Body of pancreas (tissue), 4 donors: ENCODE results near the gene LPAR1. TPM values are rescaled to one million over a fixed set of nuclear protein-coding genes. Genes with fewer than 3 reads are reported as not detected.
A peak's percentile ranks its signal among the peaks of the same experiment; 100 is the strongest.
"Not testable (repeated sequence)": the region's sequence is repeated elsewhere in the genome, so short reads cannot be mapped to it uniquely, and the experiment has no call there.

ENCODE experiments used
- ATAC-seq: fragments of 150-250 bp; one replicate; pipeline ENCODE4 v1.9.1; 2016
- DNase-seq, 4 donors: peaks; one replicate each; pipeline ENCODE4 v3.0.0-alpha.2; 2019
- H3K27ac ChIP-seq, 4 donors: fragments of 200-600 bp; sonication (generic); 1 replicate in 3 of 4; 2 replicates in 1 of 4; pipeline versions ENCODE4 v1.5.1 to v1.6.1; 2016 to 2019; ENCODE audit warnings: mild to moderate bottlenecking in 1 of 4, mixed read lengths in 1 of 4, moderate library complexity in 1 of 4
- H3K27me3 ChIP-seq, 2 donors: fragments of 200-600 bp; sonication (generic); one replicate each; pipeline ENCODE4 v1.6.0; 2016; ENCODE audit warnings: mild to moderate bottlenecking in 1 of 2
- H3K36me3 ChIP-seq, 2 donors: fragments of 200-600 bp; sonication (generic); replicated peaks in 1 of 2; 2 replicates each; pipeline ENCODE4 v1.5.1; 2016; ENCODE audit warnings: low read depth in 2 of 2; ENCODE audit not compliant: insufficient read depth in 1 of 2
- H3K4me1 ChIP-seq: fragments of 200-600 bp; sonication (generic); one replicate; pipeline ENCODE4 v1.6.0; 2016
- H3K4me3 ChIP-seq, 2 donors: fragments of 200-600 bp; sonication (generic); 1 replicate in 1 of 2; 2 replicates in 1 of 2; pipeline ENCODE4 v1.5.1; 2016 to 2019
- H3K9me3 ChIP-seq, 3 donors: fragments of 200-600 bp; sonication (generic); 1 replicate in 2 of 3; 2 replicates in 1 of 3; pipeline ENCODE4 v1.5.1; 2016
- CTCF ChIP-seq, 7 experiments: fragments of 450-650 bp in 4 of 7; fragments of 200-600 bp in 3 of 7; sonication (generic) in 3 of 7; IDR thresholded peaks; one replicate each; pipeline ENCODE4 v1.5.1; 2016 to 2019; ENCODE audit warnings: antibody characterized with exemption in 7 of 7
- POLR2A ChIP-seq, 3 donors: fragments of 450-650 bp; IDR thresholded peaks; one replicate each; pipeline ENCODE4 v1.6.1; 2016; ENCODE audit warnings: antibody characterized with exemption in 3 of 3, mild to moderate bottlenecking in 2 of 3
- WGBS, 2 donors: methylation state at CpG; one replicate each; pipeline ENCODE4 v1.1.5; 2017; 5-methylcytosine and 5-hydroxymethylcytosine counted together
- intact Hi-C: fragments of 100-400 bp; cut with DNase I; formaldehyde crosslinking; loops from one replicate; pipeline ENCODE4 v1.15.1; 2023
- total RNA-seq, 2 donors: library from RNA; depleted of rRNA; stranded (reverse); fragments of >200 nt; gene quantifications; one replicate each; pipeline ENCODE4 v1.1.0, GENCODE V29; 2016

Gene LPAR1
- total RNA-seq, 2 donors from 2014 or later, result 10.9 to 13.0 TPM

- no peak overlapping the region for H3K4me3 ChIP-seq
- no peaks in the 10 kb centered on the region for H3K27me3 ChIP-seq
- intact Hi-C loops, result no loop called here
- DNase-seq (no peak), ATAC-seq (no peak)
- H3K27ac ChIP-seq, result no peak overlapping the region
- TF ChIP-seq POLR2A (IDR thresholded peaks at IDR 0.05) (no peak), CTCF (IDR thresholded peaks at IDR 0.05) (no peak)
- no peaks in the 10 kb centered on the region for H3K4me1 ChIP-seq
- H3K36me3 ChIP-seq, result no peaks in the 10 kb centered on the region
- no peaks in the 10 kb centered on the region for H3K9me3 ChIP-seq
- 71 to 82% methylated on average over 1 of the region's 1 CpG for WGBS, 2 donors
These were observed 202.4 kb downstream of the LPAR1 start for GRCh38 chr9:110835859-110836271.

GRCh38 chr9:110835404-110835803 is 202.9 kb downstream of the LPAR1 start:
- TF ChIP-seq CTCF (IDR thresholded peaks at IDR 0.05) (no peak), POLR2A (IDR thresholded peaks at IDR 0.05) (no peak)
- Histone ChIP-seq H3K27ac (no peak overlapping the region), H3K4me3 (no peak overlapping the region), H3K36me3 (no peaks in the 10 kb centered on the region), H3K27me3 (no peaks in the 10 kb centered on the region), H3K4me1 (no peaks in the 10 kb centered on the region), H3K9me3 (no peaks in the 10 kb centered on the region)
- intact Hi-C loops, result no loop called here
- no peak for ATAC-seq
- no peak for DNase-seq
- WGBS, 2 donors, result 43 to 60% methylated on average over 3 of the region's 3 CpGs

- Histone ChIP-seq H3K27ac (no peak overlapping the region), H3K4me1 (no peaks in the 10 kb centered on the region), H3K9me3 (no peaks in the 10 kb centered on the region), H3K27me3 (no peaks in the 10 kb centered on the region), H3K36me3 (no peaks in the 10 kb centered on the region), H3K4me3 (no peak overlapping the region)
- ATAC-seq (no peak), DNase-seq (no peak)
- WGBS, 2 donors, result 33 to 49% methylated on average over 3 of the region's 3 CpGs
- intact Hi-C loops, result no loop called here
- no peak for TF ChIP-seq POLR2A (IDR thresholded peaks at IDR 0.05)
- TF ChIP-seq CTCF (IDR thresholded peaks at IDR 0.05), result no peak
These were observed 205.3 kb downstream of the LPAR1 start for GRCh38 chr9:110832926-110833325.

GRCh38 chr9:110830495-110830894 is 207.8 kb downstream of the LPAR1 start:
- TF ChIP-seq CTCF (IDR thresholded peaks at IDR 0.05) (no peak), POLR2A (IDR thresholded peaks at IDR 0.05) (no peak)
- ATAC-seq (no peak), DNase-seq (no peak)
- Histone ChIP-seq H3K4me1 (no peaks in the 10 kb centered on the region), H3K36me3 (no peaks in the 10 kb centered on the region), H3K27me3 (no peaks in the 10 kb centered on the region), H3K9me3 (no peaks in the 10 kb centered on the region), H3K4me3 (no peak overlapping the region), H3K27ac (no peak overlapping the region)
- WGBS, 2 donors, result 93 to 95% methylated on average over 21 of the region's 21 CpGs
- intact Hi-C loops, result no loop called here

- WGBS, 2 donors, result 77 to 86% methylated on average over 3 of the region's 3 CpGs
- ATAC-seq (no peak), DNase-seq (peak in 3 of 4 donors; percentile 11 to 27 (median 13))
- Histone ChIP-seq H3K9me3 (no peaks in the 10 kb centered on the region), H3K27ac (no peak overlapping the region), H3K4me1 (no peaks in the 10 kb centered on the region), H3K27me3 (no peaks in the 10 kb centered on the region), H3K36me3 (no peaks in the 10 kb centered on the region), H3K4me3 (no peak overlapping the region)
- TF ChIP-seq CTCF (IDR thresholded peaks at IDR 0.05) (no peak), POLR2A (IDR thresholded peaks at IDR 0.05) (no peak)
- intact Hi-C loops, result no loop called here
These were observed 210.0 kb downstream of the LPAR1 start for GRCh38 chr9:110828264-110828663.

- H3K4me1 ChIP-seq, intact Hi-C loops, H3K36me3 ChIP-seq, H3K9me3 ChIP-seq, ATAC-seq, H3K27ac ChIP-seq, H3K4me3 ChIP-seq, H3K27me3 ChIP-seq, DNase-seq: not testable (repeated sequence)
- 70 to 71% methylated on average over 9 of the region's 9 CpGs for WGBS, 2 donors
These were observed 211.9 kb downstream of the LPAR1 start for GRCh38 chr9:110826400-110826799.
